Upper lobe of left lung (tissue), 4 donors: ENCODE measurements around the gene SCARB1.

Experiments used
- POLR2A ChIP-seq, 4 donors: fragments of 450-650 bp; IDR thresholded peaks; one replicate each; pipeline ENCODE4 v1.5.1; 2016 to 2017; ENCODE audit warnings: antibody characterized with exemption in 4 of 4, mild to moderate bottlenecking in 2 of 4
- TF ChIP-seq, protein P1 (sequence below), 6 experiments: fragments of 450-650 bp in 4 of 6; fragments of 200-600 bp in 2 of 6; sonication (generic) in 2 of 6; IDR thresholded peaks; one replicate each; pipeline ENCODE4 v1.5.1; 2016 to 2019; ENCODE audit warnings: antibody characterized with exemption in 6 of 6

DNA sequence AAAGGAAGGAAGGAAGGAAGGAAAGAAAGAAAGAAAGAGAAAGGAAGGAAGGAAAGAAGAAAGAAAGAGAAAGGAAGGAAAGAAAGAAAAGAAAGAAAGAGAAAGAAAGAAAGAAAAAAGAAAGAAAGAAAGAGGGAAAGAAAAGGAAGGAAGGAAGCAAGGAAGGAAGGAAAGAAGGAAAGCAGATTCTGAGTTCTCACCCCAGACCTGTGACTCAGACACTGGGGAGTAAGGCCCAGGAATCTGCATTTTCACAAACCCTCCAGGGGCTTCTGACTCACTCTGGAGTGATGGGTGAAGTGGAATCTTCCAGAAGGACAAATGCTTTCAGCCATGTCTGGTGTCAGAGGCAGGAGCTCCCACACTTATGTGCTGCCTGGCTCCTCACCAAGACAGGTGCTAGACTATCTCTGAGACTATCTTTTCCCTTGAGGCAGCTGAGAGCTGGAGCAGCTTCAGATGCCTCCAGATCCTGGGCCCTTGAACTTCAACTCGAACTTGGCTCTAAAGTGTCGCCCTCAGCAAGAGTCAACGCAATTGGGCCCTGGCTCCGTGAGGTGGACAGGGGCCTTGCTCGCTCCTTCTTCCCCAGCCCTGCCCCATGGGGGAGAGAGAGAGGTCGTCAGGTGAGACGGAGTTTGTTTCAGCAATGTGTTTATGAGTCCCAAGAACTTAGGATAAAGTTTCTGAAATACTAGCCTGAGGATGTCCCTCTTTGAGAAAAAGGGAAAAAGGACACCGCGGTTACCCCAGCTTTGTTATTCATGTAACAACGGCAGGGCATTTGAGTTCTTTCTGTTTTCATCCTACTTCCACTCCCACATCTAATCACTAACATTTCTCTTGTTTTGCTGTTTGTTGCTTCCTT, 19.8 kb upstream of the SCARB1 start:
- TF ChIP-seq, protein P1, sequence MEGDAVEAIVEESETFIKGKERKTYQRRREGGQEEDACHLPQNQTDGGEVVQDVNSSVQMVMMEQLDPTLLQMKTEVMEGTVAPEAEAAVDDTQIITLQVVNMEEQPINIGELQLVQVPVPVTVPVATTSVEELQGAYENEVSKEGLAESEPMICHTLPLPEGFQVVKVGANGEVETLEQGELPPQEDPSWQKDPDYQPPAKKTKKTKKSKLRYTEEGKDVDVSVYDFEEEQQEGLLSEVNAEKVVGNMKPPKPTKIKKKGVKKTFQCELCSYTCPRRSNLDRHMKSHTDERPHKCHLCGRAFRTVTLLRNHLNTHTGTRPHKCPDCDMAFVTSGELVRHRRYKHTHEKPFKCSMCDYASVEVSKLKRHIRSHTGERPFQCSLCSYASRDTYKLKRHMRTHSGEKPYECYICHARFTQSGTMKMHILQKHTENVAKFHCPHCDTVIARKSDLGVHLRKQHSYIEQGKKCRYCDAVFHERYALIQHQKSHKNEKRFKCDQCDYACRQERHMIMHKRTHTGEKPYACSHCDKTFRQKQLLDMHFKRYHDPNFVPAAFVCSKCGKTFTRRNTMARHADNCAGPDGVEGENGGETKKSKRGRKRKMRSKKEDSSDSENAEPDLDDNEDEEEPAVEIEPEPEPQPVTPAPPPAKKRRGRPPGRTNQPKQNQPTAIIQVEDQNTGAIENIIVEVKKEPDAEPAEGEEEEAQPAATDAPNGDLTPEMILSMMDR (IDR thresholded peaks at IDR 0.05): no peak
- no peak for TF ChIP-seq POLR2A (IDR thresholded peaks at IDR 0.05)
